ENCODE data around the gene CHMP3.
"Not testable (repeated sequence)": the region's sequence is repeated elsewhere in the genome, so short reads cannot be mapped to it uniquely, and the experiment has no call there.

CHMP3 gene

GRCh38 chr2:86548913-86549396 lies 14.3 kb downstream of the CHMP3 start:
- Histone ChIP-seq H3K36me3 (ENCODE audit: insufficient read depth, low read depth, low read length) (peaks cover 11% of the 10 kb centered on the region), H3K9me3 (ENCODE audit: insufficient read depth, low read depth, low read length) (peaks cover 48% of the 10 kb centered on the region)
- H3K9ac ChIP-seq (ENCODE audit: low read depth, low read length); H3K4me1 ChIP-seq (ENCODE audit: insufficient read depth, low read length); H3K4me3 ChIP-seq (ENCODE audit: low read length); H3K27ac ChIP-seq (ENCODE audit: low read length); H3K27me3 ChIP-seq (ENCODE audit: insufficient read depth, low read length): not testable (repeated sequence)

- not testable (repeated sequence) for H3K9ac ChIP-seq (ENCODE audit: low read depth, low read length); H3K27me3 ChIP-seq (ENCODE audit: insufficient read depth, low read length); H3K27ac ChIP-seq (ENCODE audit: low read length); H3K4me3 ChIP-seq (ENCODE audit: low read length); H3K4me1 ChIP-seq (ENCODE audit: insufficient read depth, low read length)
- H3K9me3 ChIP-seq (ENCODE audit: insufficient read depth, low read depth, low read length): peaks cover 51% of the 10 kb centered on the region
- peaks cover 11% of the 10 kb centered on the region for H3K36me3 ChIP-seq (ENCODE audit: insufficient read depth, low read depth, low read length)
Observed at GRCh38 chr2:86548165-86548912, 14.9 kb downstream of the CHMP3 start.

- not testable (repeated sequence) for H3K4me3 ChIP-seq (ENCODE audit: low read length); H3K4me1 ChIP-seq (ENCODE audit: insufficient read depth, low read length); H3K27me3 ChIP-seq (ENCODE audit: insufficient read depth, low read length); H3K9ac ChIP-seq (ENCODE audit: low read depth, low read length); H3K27ac ChIP-seq (ENCODE audit: low read length)
- Histone ChIP-seq H3K9me3 (ENCODE audit: insufficient read depth, low read depth, low read length) (peaks cover 32% of the 10 kb centered on the region), H3K36me3 (ENCODE audit: insufficient read depth, low read depth, low read length) (peaks cover 11% of the 10 kb centered on the region)
Observed at GRCh38 chr2:86545296-86545924, 17.8 kb downstream of the CHMP3 start.

- not testable (repeated sequence) for H3K27me3 ChIP-seq (ENCODE audit: insufficient read depth, low read length)
- peaks cover 27% of the 10 kb centered on the region for H3K9me3 ChIP-seq (ENCODE audit: insufficient read depth, low read depth, low read length)
Observed at GRCh38 chr2:86544278-86545099, 18.8 kb downstream of the CHMP3 start.

GRCh38 chr2:86543793-86544192 lies 19.4 kb downstream of the CHMP3 start:
- Histone ChIP-seq H3K4me3 (ENCODE audit: low read length) (no peak overlapping the region), H3K27ac (ENCODE audit: low read length) (no peak overlapping the region), H3K9me3 (ENCODE audit: insufficient read depth, low read depth, low read length) (peaks cover 30% of the 10 kb centered on the region), H3K9ac (ENCODE audit: low read depth, low read length) (no peak overlapping the region), H3K27me3 (ENCODE audit: insufficient read depth, low read length) (no peaks in the 10 kb centered on the region), H3K36me3 (ENCODE audit: insufficient read depth, low read depth, low read length) (peaks cover 14% of the 10 kb centered on the region), H3K4me1 (ENCODE audit: insufficient read depth, low read length) (no peaks in the 10 kb centered on the region; the same call in 1 of the 2 replicates)

More at GRCh38 chr2:86544278-86545099, 18.8 kb downstream of the CHMP3 start:
- H3K4me3 ChIP-seq (ENCODE audit: low read length); H3K27ac ChIP-seq (ENCODE audit: low read length); H3K4me1 ChIP-seq (ENCODE audit: insufficient read depth, low read length); H3K9ac ChIP-seq (ENCODE audit: low read depth, low read length): not testable (repeated sequence)
- H3K36me3 ChIP-seq (ENCODE audit: insufficient read depth, low read depth, low read length): peaks cover 11% of the 10 kb centered on the region

- Histone ChIP-seq H3K36me3 (ENCODE audit: insufficient read depth, low read depth, low read length) (peaks cover 15% of the 10 kb centered on the region), H3K9ac (ENCODE audit: low read depth, low read length) (no peak overlapping the region), H3K4me1 (ENCODE audit: insufficient read depth, low read length) (no peaks in the 10 kb centered on the region; the same call in 1 of the 2 replicates), H3K9me3 (ENCODE audit: insufficient read depth, low read depth, low read length) (peaks cover 32% of the 10 kb centered on the region), H3K27me3 (ENCODE audit: insufficient read depth, low read length) (no peaks in the 10 kb centered on the region), H3K4me3 (ENCODE audit: low read length) (no peak overlapping the region), H3K27ac (ENCODE audit: low read length) (no peak overlapping the region)
Observed at GRCh38 chr2:86543335-86543734, 19.9 kb downstream of the CHMP3 start.

- H3K4me1 ChIP-seq (ENCODE audit: insufficient read depth, low read length): no peaks in the 10 kb centered on the region; the same call in 1 of the 2 replicates
- H3K9me3 ChIP-seq (ENCODE audit: insufficient read depth, low read depth, low read length): peaks cover 27% of the 10 kb centered on the region
- no peaks in the 10 kb centered on the region for H3K27me3 ChIP-seq (ENCODE audit: insufficient read depth, low read length)
- H3K4me3 ChIP-seq (ENCODE audit: low read length): no peak overlapping the region
- H3K36me3 ChIP-seq (ENCODE audit: insufficient read depth, low read depth, low read length): peaks cover 15% of the 10 kb centered on the region
- H3K9ac ChIP-seq (ENCODE audit: low read depth, low read length): no peak overlapping the region
- H3K27ac ChIP-seq (ENCODE audit: low read length): no peak overlapping the region
Observed at GRCh38 chr2:86542814-86543213, 20.4 kb downstream of the CHMP3 start.

GRCh38 chr2:86541334-86541733 lies 21.9 kb downstream of the CHMP3 start:
- H3K4me3 ChIP-seq (ENCODE audit: low read length): no peak overlapping the region
- H3K27me3 ChIP-seq (ENCODE audit: insufficient read depth, low read length): no peaks in the 10 kb centered on the region
- H3K9me3 ChIP-seq (ENCODE audit: insufficient read depth, low read depth, low read length): peaks cover 12% of the 10 kb centered on the region
- H3K9ac ChIP-seq (ENCODE audit: low read depth, low read length): no peak overlapping the region
- H3K27ac ChIP-seq (ENCODE audit: low read length): no peak overlapping the region
- H3K4me1 ChIP-seq (ENCODE audit: insufficient read depth, low read length): no peaks in the 10 kb centered on the region; the same call in 1 of the 2 replicates
- H3K36me3 ChIP-seq (ENCODE audit: insufficient read depth, low read depth, low read length): 0 out of 2 replicates have a peak, but pooled peaks cover 4% of the 10 kb centered on the region

GRCh38 chr2:86533589-86533988 lies 29.7 kb downstream of the CHMP3 start:
- Histone ChIP-seq H3K27ac (ENCODE audit: low read length) (no peak overlapping the region), H3K4me3 (ENCODE audit: low read length) (no peak overlapping the region), H3K9ac (ENCODE audit: low read depth, low read length) (no peak overlapping the region), H3K9me3 (ENCODE audit: insufficient read depth, low read depth, low read length) (peaks cover 9% of the 10 kb centered on the region; the same call in 1 of the 2 replicates), H3K4me1 (ENCODE audit: insufficient read depth, low read length) (no peaks in the 10 kb centered on the region), H3K27me3 (ENCODE audit: insufficient read depth, low read length) (no peaks in the 10 kb centered on the region), H3K36me3 (ENCODE audit: insufficient read depth, low read depth, low read length) (peaks cover 7% of the 10 kb centered on the region; the same call in 1 of the 2 replicates)

- Histone ChIP-seq H3K9ac (ENCODE audit: low read depth, low read length) (no peak overlapping the region), H3K27me3 (ENCODE audit: insufficient read depth, low read length) (no peaks in the 10 kb centered on the region), H3K4me3 (ENCODE audit: low read length) (no peak overlapping the region), H3K4me1 (ENCODE audit: insufficient read depth, low read length) (no peaks in the 10 kb centered on the region), H3K27ac (ENCODE audit: low read length) (no peak overlapping the region), H3K36me3 (ENCODE audit: insufficient read depth, low read depth, low read length) (peaks cover 28% of the 10 kb centered on the region; the same call in 1 of the 2 replicates), H3K9me3 (ENCODE audit: insufficient read depth, low read depth, low read length) (no peaks in the 10 kb centered on the region)
Observed at GRCh38 chr2:86525421-86526340, 37.6 kb downstream of the CHMP3 start.
